ENCODE data around the gene CRADD. TPM values are rescaled to one million over a fixed set of nuclear protein-coding genes. Genes with fewer than 3 reads are reported as not detected.

CRADD gene
- total and polyA plus RNA-seq, 2 donors (not counting 3 experiments of a cell fraction or from before 2014, with no cell fraction given), result 11.7 to 14.5 TPM

GRCh38 chr12:93653712-93654111, 23.5 kb upstream of the CRADD start:
- no TSS peak for BruUV-seq (replicated peaks)
- no peaks in the 10 kb centered on the region for H3K36me3 ChIP-seq (ENCODE audit: control insufficient read depth in 2 of 2, extremely low read depth in 1 of 2, insufficient read depth in 2 of 2, low read length in 2 of 2)
- TF ChIP-seq JUN (IDR thresholded peaks at IDR 0.05; ENCODE audit: borderline replicate concordance, insufficient read depth, insufficient read length, low read depth) (no peak), MAX (IDR thresholded peaks at IDR 0.05; ENCODE audit: insufficient read depth, insufficient read length) (no peak), FOS (IDR thresholded peaks at IDR 0.05; ENCODE audit: borderline replicate concordance, insufficient read depth, low read length) (no peak), EZH2 (IDR thresholded peaks at IDR 0.05; ENCODE audit: borderline replicate concordance, low read depth, low read length, severe bottlenecking) (no peak), CTCF (IDR thresholded peaks at IDR 0.05; ENCODE audit: extremely low read depth in 1 of 2, insufficient read depth in 1 of 2, low read depth in 1 of 2, low read length in 2 of 2) (no peak), POLR2A (IDR thresholded peaks at IDR 0.05; ENCODE audit: low read depth, low read length) (no peak), MYC (IDR thresholded peaks at IDR 0.05; ENCODE audit: low read depth, low read length) (no peak)
- H3K27me3 ChIP-seq (ENCODE audit: control insufficient read depth in 2 of 2, insufficient read depth in 2 of 2, low read length in 2 of 2), result peaks cover 1 to 3% of the 10 kb centered on the region in 2 experiments
- no peak overlapping the region for H2AFZ ChIP-seq (ENCODE audit: low read depth, low read length)
- no peak overlapping the region for H3K4me2 ChIP-seq (ENCODE audit: insufficient read depth, low read length)
- H3K79me2 ChIP-seq (ENCODE audit: control insufficient read depth, insufficient read depth, low read length), result no peaks in the 10 kb centered on the region
- ChIA-PET CTCF (interaction anchor here (0.9 kb wide), 1 partner anchor 19 kb away, joined by 3 read pairs; no protein-coding TSS in a partner anchor), POLR2A (no interaction called here)
- intact Hi-C loops (cut with micrococcal nuclease) (no loop called here), dilution Hi-C loops (cut with MboI; ENCODE audit: extremely low pct_ligation_motif_present, low sequenced_read_pairs) (no loop called here)
- H4K20me1 ChIP-seq (replicated peaks; ENCODE audit: control insufficient read depth, extremely low read depth, insufficient read depth, low read length), result no peaks in the 10 kb centered on the region
- no peaks in the 10 kb centered on the region for H3K4me1 ChIP-seq (ENCODE audit: control insufficient read depth, extremely low read depth, insufficient read depth, low read length)
- no peaks in the 10 kb centered on the region for H3K9me1 ChIP-seq (replicated peaks; ENCODE audit: control insufficient read depth, extremely low read depth, insufficient read depth, low read length)
- DNase-seq (ENCODE audit: low read depth, low spot score) (no peak), FAIRE-seq (no peak)
- no peak overlapping the region for H3K4me3 ChIP-seq (replicated peaks in 1 of 3; ENCODE audit: insufficient read depth in 1 of 3, low read depth in 1 of 3, low read length in 3 of 3)
- H3K27ac ChIP-seq (ENCODE audit: insufficient read depth, low read depth, low read length), result no peak overlapping the region
- no peak overlapping the region for H3K9ac ChIP-seq (replicated peaks; ENCODE audit: extremely low read depth, insufficient read depth, low read length)
- H3K9me3 ChIP-seq (replicated peaks; ENCODE audit: control insufficient read depth, insufficient read depth, low read length), result no peaks in the 10 kb centered on the region
